ENCODE measurements around the gene ACSF2.

The ACSF2 gene

GRCh38 chr17:50505591-50506130, 79.6 kb downstream of the ACSF2 start:
- DNase-seq: no peak

- DNase-seq: no peak
Measured at GRCh38 chr17:50506298-50506697, 80.3 kb downstream of the ACSF2 start.

- DNase-seq: no peak
Measured at GRCh38 chr17:50507871-50508572, 82.0 kb downstream of the ACSF2 start, which contains the start of gene MYCBPAP. MYCBPAP (plus strand) TSS chr17:50508439; CDS start chr17:50508675, 236 bp downstream.

- DNase-seq: no peak
Measured at GRCh38 chr17:50508573-50509460, 82.8 kb downstream of the ACSF2 start.

GRCh38 chr17:50511058-50511457, 85.0 kb downstream of the ACSF2 start:
- DNase-seq: no peak

GRCh38 chr17:50513495-50513894, 87.5 kb downstream of the ACSF2 start:
- DNase-seq: no peak

- no peak for DNase-seq
Measured at GRCh38 chr17:50514388-50514787, 88.4 kb downstream of the ACSF2 start.

GRCh38 chr17:50514936-50515702, 89.1 kb downstream of the ACSF2 start:
- DNase-seq: no peak

- DNase-seq: no peak
Measured at GRCh38 chr17:50517011-50517410, 91.0 kb downstream of the ACSF2 start.

GRCh38 chr17:50517504-50518383, 91.7 kb downstream of the ACSF2 start:
- no peak for DNase-seq

GRCh38 chr17:50518384-50519023, 92.5 kb downstream of the ACSF2 start:
- no peak for DNase-seq

GRCh38 chr17:50519141-50519834, 93.3 kb downstream of the ACSF2 start:
- no peak for DNase-seq

- no peak for DNase-seq
Measured at GRCh38 chr17:50520483-50520882, 94.5 kb downstream of the ACSF2 start.

GRCh38 chr17:50521514-50521913, 95.5 kb downstream of the ACSF2 start:
- no peak for DNase-seq

GRCh38 chr17:50522766-50523165, 96.7 kb downstream of the ACSF2 start:
- no peak for DNase-seq

GRCh38 chr17:50523208-50523607, 97.2 kb downstream of the ACSF2 start:
- DNase-seq: no peak
